H4 (cell line): ENCODE results near the gene GNGT2. TPM values are rescaled to one million over a fixed set of nuclear protein-coding genes. Genes with fewer than 3 reads are reported as not detected.

Experiments
- DNase-seq: peaks from one replicate; pipeline ENCODE4 v3.0.0-alpha.2; 2015; ENCODE audit warnings: low spot score
- total RNA-seq: library from RNA; depleted of rRNA; stranded (reverse); fragments of >200 nt; shearing (Covaris generic); gene quantifications from 2 replicates; pipeline ENCODE4 v1.2.3, GENCODE V29; 2014

The GNGT2 gene
- total RNA-seq, 1 experiment from 2014 or later: 0.87 TPM

GRCh38 chr17:49229076-49229804 is 18.9 kb upstream of the GNGT2 start:
- no peak for DNase-seq

- peak; percentile 70 for DNase-seq
These were observed 17.3 kb upstream of the GNGT2 start for GRCh38 chr17:49227436-49228261.

GRCh38 chr17:49226771-49227435 is 16.5 kb upstream of the GNGT2 start:
- no peak for DNase-seq

GRCh38 chr17:49225554-49226236 is 15.3 kb upstream of the GNGT2 start:
- DNase-seq: no peak

GRCh38 chr17:49224997-49225337 is 14.6 kb upstream of the GNGT2 start:
- no peak for DNase-seq

- DNase-seq: no peak
These were observed 14.0 kb upstream of the GNGT2 start for GRCh38 chr17:49224198-49224996.

GRCh38 chr17:49223517-49224197 is 13.3 kb upstream of the GNGT2 start:
- no peak for DNase-seq

GRCh38 chr17:49223168-49223516 is 12.8 kb upstream of the GNGT2 start:
- DNase-seq: no peak

GRCh38 chr17:49219987-49220386 is 9.6 kb upstream of the GNGT2 start:
- no peak for DNase-seq

GRCh38 chr17:49218941-49219913 is 8.9 kb upstream of the GNGT2 start:
- DNase-seq: no peak

- no peak for DNase-seq
These were observed 7.5 kb upstream of the GNGT2 start for GRCh38 chr17:49217651-49218413.

- DNase-seq: no peak
These were observed 6.7 kb upstream of the GNGT2 start for GRCh38 chr17:49216953-49217650.

- DNase-seq: no peak
These were observed 6.1 kb upstream of the GNGT2 start for GRCh38 chr17:49216482-49216881.

- peak; percentile 38 for DNase-seq
These were observed 4.4 kb upstream of the GNGT2 start for GRCh38 chr17:49214676-49215360.

- no peak for DNase-seq
These were observed 3.5 kb upstream of the GNGT2 start for GRCh38 chr17:49213847-49214246.

- DNase-seq: no peak
These were observed 3.0 kb upstream of the GNGT2 start for GRCh38 chr17:49213399-49213798.

- no peak for DNase-seq
These were observed 1.3 kb downstream of the GNGT2 start for GRCh38 chr17:49209061-49209571.
